Spleen (tissue), 7 donors: ENCODE results near the gene TNFAIP3.

Source experiments
- POLR2A ChIP-seq, 3 donors: fragments of 450-650 bp; IDR thresholded peaks; one replicate each; pipeline ENCODE4 v1.5.1; 2017; ENCODE audit warnings: antibody characterized with exemption in 3 of 3, mild to moderate bottlenecking in 1 of 3
- TF ChIP-seq, protein P1 (sequence below), 11 experiments: fragments of 200-600 bp in 7 of 11; fragments of 450-650 bp in 4 of 11; sonication (generic) in 4 of 11; IDR thresholded peaks in 8 of 11; conservative IDR thresholded peaks in 3 of 11; 1 replicate in 7 of 11; 2 replicates in 4 of 11; pipeline versions ENCODE4 v1.4.0 to v1.8.0; 2016 to 2021; ENCODE audit warnings: antibody characterized with exemption in 11 of 11, inconsistent platforms in 4 of 11, mild to moderate bottlenecking in 1 of 11
- donor health status: DM: no; HTN: no; CAD: no; lungs with moderate emphysema.
- donor health status: DM: no; HTN: no; CAD: no.
- donor health status: DM: no; HTN: no; CAD: no.

DNA sequence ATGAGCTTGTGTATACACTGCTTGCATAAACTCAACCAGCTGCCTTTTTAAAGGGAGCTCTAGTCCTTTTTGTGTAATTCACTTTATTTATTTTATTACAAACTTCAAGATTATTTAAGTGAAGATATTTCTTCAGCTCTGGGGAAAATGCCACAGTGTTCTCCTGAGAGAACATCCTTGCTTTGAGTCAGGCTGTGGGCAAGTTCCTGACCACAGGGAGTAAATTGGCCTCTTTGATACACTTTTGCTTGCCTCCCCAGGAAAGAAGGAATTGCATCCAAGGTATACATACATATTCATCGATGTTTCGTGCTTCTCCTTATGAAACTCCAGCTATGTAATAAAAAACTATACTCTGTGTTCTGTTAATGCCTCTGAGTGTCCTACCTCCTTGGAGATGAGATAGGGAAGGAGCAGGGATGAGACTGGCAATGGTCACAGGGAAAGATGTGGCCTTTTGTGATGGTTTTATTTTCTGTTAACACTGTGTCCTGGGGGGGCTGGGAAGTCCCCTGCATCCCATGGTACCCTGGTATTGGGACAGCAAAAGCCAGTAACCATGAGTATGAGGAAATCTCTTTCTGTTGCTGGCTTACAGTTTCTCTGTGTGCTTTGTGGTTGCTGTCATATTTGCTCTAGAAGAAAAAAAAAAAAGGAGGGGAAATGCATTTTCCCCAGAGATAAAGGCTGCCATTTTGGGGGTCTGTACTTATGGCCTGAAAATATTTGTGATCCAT lies 15.3 kb downstream of the TNFAIP3 start:
- TF ChIP-seq, protein P1, sequence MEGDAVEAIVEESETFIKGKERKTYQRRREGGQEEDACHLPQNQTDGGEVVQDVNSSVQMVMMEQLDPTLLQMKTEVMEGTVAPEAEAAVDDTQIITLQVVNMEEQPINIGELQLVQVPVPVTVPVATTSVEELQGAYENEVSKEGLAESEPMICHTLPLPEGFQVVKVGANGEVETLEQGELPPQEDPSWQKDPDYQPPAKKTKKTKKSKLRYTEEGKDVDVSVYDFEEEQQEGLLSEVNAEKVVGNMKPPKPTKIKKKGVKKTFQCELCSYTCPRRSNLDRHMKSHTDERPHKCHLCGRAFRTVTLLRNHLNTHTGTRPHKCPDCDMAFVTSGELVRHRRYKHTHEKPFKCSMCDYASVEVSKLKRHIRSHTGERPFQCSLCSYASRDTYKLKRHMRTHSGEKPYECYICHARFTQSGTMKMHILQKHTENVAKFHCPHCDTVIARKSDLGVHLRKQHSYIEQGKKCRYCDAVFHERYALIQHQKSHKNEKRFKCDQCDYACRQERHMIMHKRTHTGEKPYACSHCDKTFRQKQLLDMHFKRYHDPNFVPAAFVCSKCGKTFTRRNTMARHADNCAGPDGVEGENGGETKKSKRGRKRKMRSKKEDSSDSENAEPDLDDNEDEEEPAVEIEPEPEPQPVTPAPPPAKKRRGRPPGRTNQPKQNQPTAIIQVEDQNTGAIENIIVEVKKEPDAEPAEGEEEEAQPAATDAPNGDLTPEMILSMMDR (IDR thresholded peaks at IDR 0.05 in 8 of 11, conservative IDR thresholded peaks at IDR 0.05 in 3 of 11) = no peak
- TF ChIP-seq POLR2A (IDR thresholded peaks at IDR 0.05) = no peak
